Measurements from ENCODE around the gene GDF7. TPM values are rescaled to one million over a fixed set of nuclear protein-coding genes. Genes with fewer than 3 reads are reported as not detected.
A peak's percentile ranks its signal among the peaks of the same experiment; 100 is the strongest.

GDF7 gene
- total RNA-seq (2021; fragmentation: NEBNext Ultra II Directional; extraction: Animal tissue kit (Norgen Biotek cat#: 25700)) (0.04 and 0.06 TPM in 2 replicates), polyA plus RNA-seq (2011; rRNA removed) (0.06 and 0.13 TPM in 2 replicates), polyA minus RNA-seq (2011; rRNA and poly(A)+ RNA removed) (0.09 and 0.22 TPM in 2 replicates)
- 0.16 TPM for polyA plus RNA-seq (2011; cell fraction: cytosol; rRNA removed)
- polyA plus RNA-seq (2011; cell fraction: nucleus; rRNA removed): 0.34 TPM
- polyA plus RNA-seq (2012, experiment 1 of 2): 0.20 to 0.34 TPM (median 0.27 TPM) in 4 replicates
- polyA plus RNA-seq (2012, experiment 2 of 2): 0.07 TPM
- 0.04 TPM for polyA plus RNA-seq (2013, experiment 1 of 2)
- polyA plus RNA-seq (2013, experiment 2 of 2): 0.04 TPM
- 0.29 TPM for polyA minus RNA-seq (2011; cell fraction: cytosol; rRNA and poly(A)+ RNA removed)
- polyA minus RNA-seq (2011; cell fraction: nucleus; rRNA and poly(A)+ RNA removed): 0.30 TPM
- long read RNA-seq, experiment 1: 0 reads
- long read RNA-seq, experiment 2: 0 reads

GRCh38 chr2:20666304-20667150 is at the start of gene GDF7:
GDF7 (plus strand) TSS chr2:20667144; CDS start chr2:20667240, 96 bp downstream.
- no peak within 1 kb of the TSS for H2BK120ac ChIP-seq (replicated peaks; ENCODE audit: low read depth, low read length)
- no peak for FAIRE-seq
- TF ChIP-seq EZH2 (IDR thresholded peaks at IDR 0.05; ENCODE audit: low read depth, low read length, severe bottlenecking) (peak; percentile 91), SUZ12 (IDR thresholded peaks at IDR 0.05; ENCODE audit: low read length) (peak; percentile 64), ASH2L (IDR thresholded peaks at IDR 0.05; ENCODE audit: low read length) (peak; percentile 78), RNF2 (IDR thresholded peaks at IDR 0.05; ENCODE audit: borderline replicate concordance, low read depth, low read length, missing control alignments, poor library complexity, severe bottlenecking) (peak; percentile 67), TAF7 (optimal IDR thresholded peaks at IDR 0.05; ENCODE audit: borderline replicate concordance, low read depth, low read length) (no peak)
- TF ChIP-seq, protein P1, sequence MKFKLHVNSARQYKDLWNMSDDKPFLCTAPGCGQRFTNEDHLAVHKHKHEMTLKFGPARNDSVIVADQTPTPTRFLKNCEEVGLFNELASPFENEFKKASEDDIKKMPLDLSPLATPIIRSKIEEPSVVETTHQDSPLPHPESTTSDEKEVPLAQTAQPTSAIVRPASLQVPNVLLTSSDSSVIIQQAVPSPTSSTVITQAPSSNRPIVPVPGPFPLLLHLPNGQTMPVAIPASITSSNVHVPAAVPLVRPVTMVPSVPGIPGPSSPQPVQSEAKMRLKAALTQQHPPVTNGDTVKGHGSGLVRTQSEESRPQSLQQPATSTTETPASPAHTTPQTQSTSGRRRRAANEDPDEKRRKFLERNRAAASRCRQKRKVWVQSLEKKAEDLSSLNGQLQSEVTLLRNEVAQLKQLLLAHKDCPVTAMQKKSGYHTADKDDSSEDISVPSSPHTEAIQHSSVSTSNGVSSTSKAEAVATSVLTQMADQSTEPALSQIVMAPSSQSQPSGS (IDR thresholded peaks at IDR 0.05; ENCODE audit: low read length): no peak

More at GRCh38 chr2:20666304-20667150, at the start of gene GDF7:
- H4K8ac ChIP-seq (ENCODE audit: extremely low read depth, insufficient read depth, low read length): no peak within 1 kb of the TSS; the same call in 1 of the 2 replicates
- H3K79me2 ChIP-seq (ENCODE audit: control insufficient read depth in 1 of 2, insufficient read depth in 2 of 2, low read length in 2 of 2): no peaks in the 10 kb centered on the region
- H3K4me3 ChIP-seq (ENCODE audit: extremely low read depth in 1 of 4, insufficient read depth in 2 of 4, low read depth in 3 of 4, low read length in 4 of 4): peak within 1 kb of the TSS; percentile 40 to 76 (median 58)
- 0% methylated on average over 20 of the region's 86 CpGs; no CpG with 5 or more reads in 1 of the 2 experiments for WGBS, 2 experiments (ENCODE audit: extremely low coverage in 1 of 2, insufficient coverage in 1 of 2, insufficient read length in 1 of 2, insufficient replicate concordance in 2 of 2, low coverage in 1 of 2, low lambda C conversion rate in 2 of 2, missing lambda C conversion rate in 1 of 2)
- H3K56ac ChIP-seq (replicated peaks; ENCODE audit: insufficient read length, low read depth, low read length): no peak within 1 kb of the TSS
- peaks cover 0 to 27% (median 13%) of the 10 kb centered on the region in 4 experiments; a peak in 6 of 7 replicates for H3K4me1 ChIP-seq (replicated peaks in 1 of 4; ENCODE audit: control insufficient read depth in 3 of 4, insufficient read depth in 4 of 4, low read length in 3 of 4)
- CTCF ChIA-PET (ENCODE audit: partially characterized antibody): interaction anchor here (0.8 to 8.9 kb wide), 11 partner anchors 9 to 360 kb away, joined by 3 to 266 read pairs (median 4); partner anchors contain the start of gene HS1BP3
- peaks cover 85 to 96% (median 93%) of the 10 kb centered on the region in 4 experiments for H3K27me3 ChIP-seq (replicated peaks in 1 of 4; ENCODE audit: control insufficient read depth in 3 of 4, extremely low read depth in 1 of 4, insufficient read depth in 3 of 4, low read length in 3 of 4)
- no peak within 1 kb of the TSS for H2AK5ac ChIP-seq (ENCODE audit: low read depth, low read length)
- no peak within 1 kb of the TSS for H2BK15ac ChIP-seq (ENCODE audit: low read length)
- peak within 1 kb of the TSS; percentile 71 for H3K18ac ChIP-seq (ENCODE audit: extremely low read depth, low read length)
- no peaks in the 10 kb centered on the region; a peak in 1 of 4 replicates for H3K9me3 ChIP-seq (ENCODE audit: insufficient read depth in 2 of 2, low read depth in 1 of 2, low read length in 1 of 2)
- H2BK20ac ChIP-seq (ENCODE audit: low read length): no peak within 1 kb of the TSS
- H3K4ac ChIP-seq (replicated peaks; ENCODE audit: insufficient read length, low read depth, low read length): no peak within 1 kb of the TSS
- POLR2A ChIA-PET (ENCODE audit: partially characterized antibody): interaction anchor here (0.9 to 2.2 kb wide), 5 partner anchors 9 to 219 kb away, joined by 3 to 8 read pairs (median 6); partner anchors contain the start of genes HS1BP3 and RHOB
- peak within 1 kb of the TSS; percentile 88 to 92 for H3K4me2 ChIP-seq (ENCODE audit: insufficient read depth in 1 of 2, low read depth in 2 of 2, low read length in 2 of 2)
- no peak within 1 kb of the TSS for H3K14ac ChIP-seq (ENCODE audit: insufficient read length)
- H2AFZ ChIP-seq (ENCODE audit: low read length): 0 out of 2 replicates have a peak within 1 kb of the TSS, but pooled peaks have one; percentile 7
- peak in 1 of 2 experiments; percentile 72 for DNase-seq (ENCODE audit: low read depth in 1 of 2, low spot score in 2 of 2)
- H2BK12ac ChIP-seq (ENCODE audit: low read depth, low read length): peak within 1 kb of the TSS; percentile 60; the same call in 1 of the 2 replicates
- no peaks in the 10 kb centered on the region for H3K79me1 ChIP-seq (ENCODE audit: low read depth, low read length)
- peaks cover 0 to 5% (median 0%) of the 10 kb centered on the region in 4 experiments; a peak in 1 of 8 replicates for H3K36me3 ChIP-seq (ENCODE audit: control insufficient read depth in 2 of 4, insufficient read depth in 4 of 4, low read length in 3 of 4)
- no peak within 1 kb of the TSS for H3K23ac ChIP-seq (ENCODE audit: insufficient read length)
- H4K20me1 ChIP-seq (replicated peaks in 1 of 2; ENCODE audit: control insufficient read depth in 1 of 2, insufficient read depth in 2 of 2, low read length in 2 of 2): peaks cover 2 to 16% of the 10 kb centered on the region in 2 experiments
- no peak within 1 kb of the TSS for H2BK5ac ChIP-seq (ENCODE audit: low read depth, low read length)
- no peak within 1 kb of the TSS for H4K91ac ChIP-seq (replicated peaks; ENCODE audit: insufficient read length, low read length)
- no peak within 1 kb of the TSS for H4K5ac ChIP-seq (ENCODE audit: insufficient read length, low read depth, low read length)
- no peak within 1 kb of the TSS for H3K27ac ChIP-seq (ENCODE audit: low read depth, low read length)
- H3K9ac ChIP-seq (replicated peaks in 1 of 4; ENCODE audit: extremely low read depth in 1 of 4, low read depth in 3 of 4, low read length in 3 of 4): peak within 1 kb of the TSS in 1 of 4 experiments; percentile 13; a peak in 1 of 7 replicates
- peaks cover 17% of the 10 kb centered on the region; the same call in 1 of the 2 replicates for H3K23me2 ChIP-seq (ENCODE audit: low read depth, low read length)

All from H1 (cell line).